GM23248 (cell line): ENCODE results near the gene DNPEP. TPM values are rescaled to one million over a fixed set of nuclear protein-coding genes. Genes with fewer than 3 reads are reported as not detected.

Experiments used
- DNase-seq: peaks from one replicate; pipeline ENCODE4 v3.0.0-alpha.2; 2015
- H2AFZ ChIP-seq: fragments of 200-600 bp; sonication (generic); 2 replicates; pipeline ENCODE4 v1.6.1; 2016; ENCODE audit warnings: antibody characterized with exemption
- H3F3A ChIP-seq: fragments of 200-600 bp; sonication (generic); 2 replicates; pipeline ENCODE4 v1.6.1; 2016; ENCODE audit warnings: mild to moderate bottlenecking, antibody characterized with exemption, mixed run types; ENCODE audit not compliant: insufficient read depth
- H3K27ac ChIP-seq: fragments of 200-600 bp; sonication (generic); 2 replicates; pipeline ENCODE4 v1.5.1; 2016; ENCODE audit warnings: mild to moderate bottlenecking
- H3K27me3 ChIP-seq: fragments of 200-600 bp; sonication (generic); replicated peaks from 2 replicates; pipeline ENCODE4 v1.6.1; 2016; ENCODE audit warnings: mild to moderate bottlenecking; ENCODE audit not compliant: insufficient read depth
- H3K36me3 ChIP-seq: fragments of 200-600 bp; sonication (generic); 2 replicates; pipeline ENCODE4 v1.6.1; 2016; ENCODE audit warnings: low read depth, mild to moderate bottlenecking
- H3K4me1 ChIP-seq: fragments of 200-600 bp; sonication (generic); 2 replicates; pipeline ENCODE4 v1.6.1; 2016; ENCODE audit warnings: mild to moderate bottlenecking; ENCODE audit not compliant: insufficient read depth
- H3K4me2 ChIP-seq: fragments of 200-600 bp; sonication (generic); one replicate; pipeline ENCODE4 v1.6.1; 2016; ENCODE audit warnings: mild to moderate bottlenecking; ENCODE audit not compliant: unreplicated experiment
- H3K4me3 ChIP-seq: fragments of 200-600 bp; sonication (generic); 2 replicates; pipeline ENCODE4 v1.5.1; 2016; ENCODE audit warnings: mild to moderate bottlenecking
- H3K79me2 ChIP-seq: fragments of 200-600 bp; sonication (generic); 2 replicates; pipeline ENCODE4 v1.6.1; 2016; ENCODE audit warnings: mild to moderate bottlenecking; ENCODE audit not compliant: insufficient read depth
- H3K9ac ChIP-seq: fragments of 200-600 bp; sonication (generic); 2 replicates; pipeline ENCODE4 v1.6.1; 2016; ENCODE audit warnings: mild to moderate bottlenecking
- H3K9me2 ChIP-seq: fragments of 200-600 bp; sonication (generic); 2 replicates; pipeline ENCODE4 v1.6.1; 2016; ENCODE audit warnings: mixed run types, mild to moderate bottlenecking, moderate library complexity; ENCODE audit not compliant: insufficient read depth
- H3K9me3 ChIP-seq: fragments of 200-600 bp; sonication (generic); one replicate; pipeline ENCODE4 v1.6.1; 2017; ENCODE audit warnings: low read depth
- H4K20me1 ChIP-seq: fragments of 200-600 bp; sonication (generic); 2 replicates; pipeline ENCODE4 v1.6.0; 2016; ENCODE audit not compliant: insufficient read depth
- EZH2 ChIP-seq: fragments of 200-600 bp; sonication (generic); IDR thresholded peaks from 2 replicates; pipeline ENCODE4 v1.6.1; 2018; ENCODE audit warnings: antibody characterized with exemption, mild to moderate bottlenecking; ENCODE audit not compliant: insufficient read depth, poor library complexity, severe bottlenecking
- EZH2phosphoT487 ChIP-seq: fragments of 200-600 bp; sonication (generic); IDR thresholded peaks from 2 replicates; pipeline ENCODE4 v1.6.1; 2018; ENCODE audit warnings: antibody characterized with exemption, moderate library complexity, mild to moderate bottlenecking, low read depth; ENCODE audit not compliant: insufficient read depth
- WGBS, 2 experiments: methylation state at CpG; one replicate each; pipeline ENCODE4 v1.1.6; 2015 to 2017; ENCODE audit warnings: low lambda C conversion rate in 2 of 2, low coverage in 1 of 2; ENCODE audit errors: missing lambda C conversion rate in 2 of 2; 5-methylcytosine and 5-hydroxymethylcytosine counted together
- in situ Hi-C: fragments of 300-500 bp; cut with MboI; formaldehyde crosslinking; loops from 2 replicates; pipeline ENCODE4 v1.15.0; 2020
- polyA plus RNA-seq: library from polyadenylated mRNA; unstranded; fragments of >200 nt; fragmentation: Nextera tagmentation; extraction: Ambion mirVana; gene quantifications from 2 replicates; pipeline ENCODE4 v1.2.1, GENCODE V29; 2016
- total RNA-seq: library from RNA; depleted of rRNA; stranded (reverse); fragments of >200 nt; shearing (Covaris generic); gene quantifications from 2 replicates; pipeline ENCODE4 v1.2.3, GENCODE V29; 2014

Gene DNPEP
- total and polyA plus RNA-seq, 2 experiments from 2014 or later = 57.5 to 79.8 TPM

- Histone ChIP-seq H3K9me3 (no peaks in the 10 kb centered on the region), H3K4me2 (peak overlapping the region; percentile 95), H4K20me1 (no peaks in the 10 kb centered on the region), H2AFZ (no peak overlapping the region), H3K27me3 (no peaks in the 10 kb centered on the region), H3K36me3 (no peaks in the 10 kb centered on the region), H3K9me2 (no peaks in the 10 kb centered on the region), H3K4me3 (peak overlapping the region; percentile 66), H3F3A (peaks cover 13% of the 10 kb centered on the region; the same call in 1 of the 2 replicates), H3K27ac (peak overlapping the region; percentile 89), H3K4me1 (peaks cover 14% of the 10 kb centered on the region), H3K79me2 (no peaks in the 10 kb centered on the region), H3K9ac (peak overlapping the region; percentile 67)
- 0 to 3% methylated on average over 2 of the region's 2 CpGs for WGBS, 2 experiments
- peak; percentile 41 for DNase-seq
- no peak for TF ChIP-seq EZH2phosphoT487
- no peak for TF ChIP-seq EZH2
- in situ Hi-C loops = no loop called here
These were observed 18.3 kb downstream of the DNPEP start for GRCh38 chr2:219369447-219369861.

GRCh38 chr2:219368690-219369191 lies 19.0 kb downstream of the DNPEP start:
- H3K4me1 ChIP-seq = peaks cover 14% of the 10 kb centered on the region
- no peaks in the 10 kb centered on the region for H3K27me3 ChIP-seq
- TF ChIP-seq EZH2phosphoT487 = no peak
- no peak for TF ChIP-seq EZH2
- H3K9me3 ChIP-seq = no peaks in the 10 kb centered on the region
- peaks cover 15% of the 10 kb centered on the region for H3F3A ChIP-seq
- no peaks in the 10 kb centered on the region for H3K36me3 ChIP-seq
- H3K4me3 ChIP-seq = peak overlapping the region; percentile 66
- no peaks in the 10 kb centered on the region for H3K9me2 ChIP-seq
- DNase-seq = peak; percentile 92
- in situ Hi-C loops = no loop called here
- peak overlapping the region; percentile 61; the same call in 1 of the 2 replicates for H2AFZ ChIP-seq
- peak overlapping the region; percentile 67 for H3K9ac ChIP-seq
- peak overlapping the region; percentile 95 for H3K4me2 ChIP-seq
- no peaks in the 10 kb centered on the region for H3K79me2 ChIP-seq
- WGBS, 2 experiments = 11 to 14% methylated on average over 3 of the region's 3 CpGs
- peak overlapping the region; percentile 89 for H3K27ac ChIP-seq
- H4K20me1 ChIP-seq = no peaks in the 10 kb centered on the region

GRCh38 chr2:219362524-219363164 lies 25.1 kb downstream of the DNPEP start:
- peaks cover 18% of the 10 kb centered on the region for H3F3A ChIP-seq
- H3K36me3 ChIP-seq = no peaks in the 10 kb centered on the region
- no peak overlapping the region for H3K9ac ChIP-seq
- no peaks in the 10 kb centered on the region for H3K9me2 ChIP-seq
- H3K4me3 ChIP-seq = no peak overlapping the region
- H3K9me3 ChIP-seq = no peaks in the 10 kb centered on the region
- peaks cover 16% of the 10 kb centered on the region for H3K4me1 ChIP-seq
- DNase-seq = peak; percentile 99
- peak overlapping the region; percentile 45 for H3K4me2 ChIP-seq
- no peak overlapping the region for H2AFZ ChIP-seq
- H3K79me2 ChIP-seq = no peaks in the 10 kb centered on the region
- no peaks in the 10 kb centered on the region for H4K20me1 ChIP-seq
- no peak for TF ChIP-seq EZH2phosphoT487
- TF ChIP-seq EZH2 = no peak
- in situ Hi-C loops = no loop called here
- peaks cover 15% of the 10 kb centered on the region for H3K27me3 ChIP-seq
- H3K27ac ChIP-seq = peak overlapping the region; percentile 61
- WGBS, 2 experiments = 29% methylated on average over 3 of the region's 3 CpGs

GRCh38 chr2:219362072-219362471 lies 25.6 kb downstream of the DNPEP start:
- H3K4me3 ChIP-seq = no peak overlapping the region
- H3K4me2 ChIP-seq = peak overlapping the region; percentile 45
- H3K9me3 ChIP-seq = no peaks in the 10 kb centered on the region
- H3K79me2 ChIP-seq = no peaks in the 10 kb centered on the region
- no peak overlapping the region for H3K9ac ChIP-seq
- in situ Hi-C loops = no loop called here
- H3K27me3 ChIP-seq = peaks cover 18% of the 10 kb centered on the region
- no peaks in the 10 kb centered on the region for H3K9me2 ChIP-seq
- DNase-seq = no peak
- no peaks in the 10 kb centered on the region for H4K20me1 ChIP-seq
- no peak overlapping the region for H2AFZ ChIP-seq
- 98 to 99% methylated on average over 5 of the region's 5 CpGs for WGBS, 2 experiments
- TF ChIP-seq EZH2 (no peak), EZH2phosphoT487 (no peak)
- peaks cover 16% of the 10 kb centered on the region for H3K4me1 ChIP-seq
- H3F3A ChIP-seq = peaks cover 18% of the 10 kb centered on the region
- H3K27ac ChIP-seq = peak overlapping the region; percentile 45; the same call in 1 of the 2 replicates
- H3K36me3 ChIP-seq = no peaks in the 10 kb centered on the region
